Endothelial cell of umbilical vein (primary cell): ENCODE data around the gene RGS4. TPM values are rescaled to one million over a fixed set of nuclear protein-coding genes. Genes with fewer than 3 reads are reported as not detected.

ENCODE experiments used
- BruUV-seq: library from RNA; stranded (reverse); fragments of 400-500 nt; replicated peaks from 2 replicates; lab custom pipeline; 2021; lab: Mats Ljungman, UMichigan
- CTCF ChIA-PET: fragments of 300-600, 350-600 bp; sonication (Branson Sonifier 250); formaldehyde crosslinking; loops from one replicate; lab custom pipeline; 2021; ENCODE audit warnings: antibody characterized with exemption, inconsistent platforms; lab: Charles Lee
- POLR2A ChIA-PET: fragments of 300-600, 350-600 bp; sonication (Branson Sonifier 250); formaldehyde crosslinking; loops from one replicate; lab custom pipeline; 2021; ENCODE audit warnings: antibody characterized with exemption, inconsistent platforms; lab: Charles Lee
- DNase-seq: peaks from one replicate; pipeline ENCODE4 v3.0.0-alpha.2; 2011; ENCODE audit warnings: low read depth, low spot score
- FAIRE-seq: peaks from 2 replicates; lab custom pipeline; 2011; peaks lifted over from hg19 to GRCh38; lab: Jason Lieb, UNC
- H2AFZ ChIP-seq: 2 replicates; pipeline ENCODE4 v1.6.0; 2012; ENCODE audit warnings: low read depth, low read length, control low read depth, inconsistent platforms
- H3K27ac ChIP-seq: 2 replicates; pipeline ENCODE4 v1.5.1; 2011; ENCODE audit warnings: low read depth, mild to moderate bottlenecking, control low read depth, low read length, moderate library complexity; ENCODE audit not compliant: insufficient read depth
- H3K27me3 ChIP-seq, 2 experiments: 2 replicates each; pipeline versions ENCODE4 v1.6.0 to v1.6.1; 2011; ENCODE audit warnings: low read length in 2 of 2, mixed read lengths in 1 of 2; ENCODE audit not compliant: control insufficient read depth in 2 of 2, insufficient read depth in 2 of 2
- H3K36me3 ChIP-seq, 2 experiments: 2 replicates in 1 of 2; 3 replicates in 1 of 2; pipeline ENCODE4 v1.5.1; 2011; ENCODE audit warnings: low read length in 2 of 2, mild to moderate bottlenecking in 1 of 2, moderate library complexity in 1 of 2; ENCODE audit not compliant: control insufficient read depth in 2 of 2, insufficient read depth in 2 of 2; ENCODE audit errors: extremely low read depth in 1 of 2
- H3K4me1 ChIP-seq: 3 replicates; pipeline ENCODE4 v1.5.1; 2011; ENCODE audit warnings: mild to moderate bottlenecking, low read length; ENCODE audit not compliant: control insufficient read depth, insufficient read depth; ENCODE audit errors: extremely low read depth
- H3K4me2 ChIP-seq: 2 replicates; pipeline ENCODE4 v1.6.1; 2011; ENCODE audit warnings: low read length, control low read depth, mixed read lengths; ENCODE audit not compliant: insufficient read depth
- H3K4me3 ChIP-seq, 3 experiments: fragments of 200-600 bp in 1 of 3; sonication (generic), shearing (Covaris generic) in 1 of 3; replicated peaks in 1 of 3; 2 replicates each; pipeline ENCODE4 v1.5.1; 2011 to 2016; ENCODE audit warnings: control low read depth in 3 of 3, low read length in 3 of 3, mild to moderate bottlenecking in 2 of 3, inconsistent platforms in 1 of 3, low read depth in 1 of 3, moderate library complexity in 1 of 3; ENCODE audit not compliant: insufficient read depth in 1 of 3
- H3K79me2 ChIP-seq: 2 replicates; pipeline ENCODE4 v1.6.0; 2012; ENCODE audit warnings: low read length, inconsistent platforms; ENCODE audit not compliant: control insufficient read depth, insufficient read depth
- H3K9ac ChIP-seq: replicated peaks from 2 replicates; pipeline ENCODE3; 2011; ENCODE audit warnings: low read length, control low read depth; ENCODE audit not compliant: insufficient read depth; ENCODE audit errors: extremely low read depth
- H3K9me1 ChIP-seq: replicated peaks from 3 replicates; pipeline ENCODE4 v1.6.0; 2011; ENCODE audit warnings: mild to moderate bottlenecking, low read length; ENCODE audit not compliant: control insufficient read depth, insufficient read depth; ENCODE audit errors: extremely low read depth
- H3K9me3 ChIP-seq: replicated peaks from 2 replicates; pipeline ENCODE4 v1.5.1; 2012; ENCODE audit warnings: low read length, inconsistent platforms; ENCODE audit not compliant: control insufficient read depth, insufficient read depth
- H4K20me1 ChIP-seq: replicated peaks from 2 replicates; pipeline ENCODE3; 2011; ENCODE audit warnings: mild to moderate bottlenecking, low read length; ENCODE audit not compliant: control insufficient read depth, insufficient read depth; ENCODE audit errors: extremely low read depth
- CTCF ChIP-seq, 2 donors: IDR thresholded peaks; 1 replicate in 1 of 2; 2 replicates in 1 of 2; pipeline ENCODE4 v1.5.1; 2011; ENCODE audit warnings: low read length in 2 of 2, mild to moderate bottlenecking in 2 of 2, moderate library complexity in 2 of 2, control low read depth in 1 of 2, inconsistent platforms in 1 of 2, low read depth in 1 of 2; ENCODE audit not compliant: insufficient read depth in 1 of 2; ENCODE audit errors: extremely low read depth in 1 of 2
- EZH2 ChIP-seq: IDR thresholded peaks from 2 replicates; pipeline ENCODE4 v1.6.1; 2012; ENCODE audit warnings: borderline replicate concordance, low read depth, mild to moderate bottlenecking, moderate library complexity, low read length, inconsistent platforms; ENCODE audit not compliant: severe bottlenecking
- FOS ChIP-seq: IDR thresholded peaks from 2 replicates; pipeline ENCODE4 v1.6.1; 2011; ENCODE audit warnings: mild to moderate bottlenecking, low read length, moderate library complexity, borderline replicate concordance; ENCODE audit not compliant: insufficient read depth
- GATA2 ChIP-seq: IDR thresholded peaks from 2 replicates; pipeline ENCODE4 v1.7.0; 2011; ENCODE audit warnings: low read depth, mild to moderate bottlenecking, moderate library complexity, mixed read lengths, low read length; ENCODE audit not compliant: insufficient read length, insufficient read depth
- JUN ChIP-seq: IDR thresholded peaks from 2 replicates; pipeline ENCODE4 v1.6.1; 2011; ENCODE audit warnings: borderline replicate concordance, low read depth; ENCODE audit not compliant: insufficient read length, insufficient read depth
- MAX ChIP-seq: IDR thresholded peaks from 2 replicates; pipeline ENCODE4 v1.6.1; 2011; ENCODE audit not compliant: insufficient read depth, insufficient read length
- MYC ChIP-seq: IDR thresholded peaks from one replicate; pipeline ENCODE4 v1.6.1; 2011; ENCODE audit warnings: mild to moderate bottlenecking, low read depth, low read length
- POLR2A ChIP-seq: IDR thresholded peaks from 2 replicates; pipeline ENCODE4 v1.6.1; 2012; ENCODE audit warnings: low read depth, mild to moderate bottlenecking, control low read depth, low read length
- POLR2AphosphoS5 ChIP-seq: IDR thresholded peaks from 2 replicates; pipeline ENCODE4 v1.6.1; 2012; ENCODE audit warnings: low read depth, mild to moderate bottlenecking, control low read depth, low read length, moderate library complexity; ENCODE audit not compliant: insufficient read depth
- dilution Hi-C: fragments of 300-500 bp; cut with MboI; formaldehyde crosslinking; loops from one replicate; pipeline ENCODE4 v1.15.0; 2019; ENCODE audit warnings: low sequenced_read_pairs; ENCODE audit not compliant: extremely low pct_ligation_motif_present
- intact Hi-C: fragments of 100-400 bp; cut with micrococcal nuclease; formaldehyde crosslinking; loops from one replicate; pipeline ENCODE4 v1.10.0; 2022
- polyA plus RNA-seq, 4 experiments: library from polyadenylated mRNA; depleted of rRNA in 3 of 4; stranded (reverse) in 3 of 4; unstranded in 1 of 4; fragments of >200 nt; gene quantifications; 2 replicates each; pipeline versions ENCODE4 v1.2.1 to v1.2.3, GENCODE V29; 2011 to 2012; ENCODE audit warnings: missing spikeins in 1 of 4
- total RNA-seq: library from RNA; stranded (reverse); gene quantifications from 2 replicates; pipeline ENCODE4 v1.2.3, GENCODE V29; 2021

The RGS4 gene
- total and polyA plus RNA-seq, 2 donors (not counting 3 experiments of a cell fraction or from before 2014, with no cell fraction given) = 14.6 to 59.3 TPM

GRCh38 chr1:163022129-163022528, 47.0 kb upstream of the RGS4 start:
- Histone ChIP-seq H3K4me1 (no peaks in the 10 kb centered on the region), H3K9me3 (no peaks in the 10 kb centered on the region), H3K36me3 (no peaks in the 10 kb centered on the region), H4K20me1 (no peaks in the 10 kb centered on the region), H3K4me3 (no peak overlapping the region), H3K27ac (no peak overlapping the region), H3K4me2 (no peak overlapping the region), H2AFZ (no peak overlapping the region), H3K27me3 (no peaks in the 10 kb centered on the region), H3K9me1 (no peaks in the 10 kb centered on the region), H3K9ac (no peak overlapping the region), H3K79me2 (no peaks in the 10 kb centered on the region)
- dilution Hi-C loops = no loop called here
- no TSS peak for BruUV-seq
- FAIRE-seq (no peak), DNase-seq (no peak)
- intact Hi-C loops = no loop called here
- ChIA-PET POLR2A (no interaction called here), CTCF (interaction anchor here (0.7 kb wide), 1 partner anchor 120 kb away, joined by 4 read pairs; no protein-coding TSS in a partner anchor)
- TF ChIP-seq MAX (no peak), EZH2 (no peak), MYC (no peak), POLR2A (no peak), FOS (no peak), POLR2AphosphoS5 (no peak), CTCF (IDR thresholded peaks at IDR 0.05; ENCODE audit: extremely low read depth in 1 of 2, insufficient read depth in 1 of 2, low read depth in 1 of 2, low read length in 2 of 2) (no peak), JUN (no peak), GATA2 (no peak)
